ENCODE data around the gene SPPL2B. TPM values are rescaled to one million over a fixed set of nuclear protein-coding genes. Genes with fewer than 3 reads are reported as not detected.

The SPPL2B gene
- total RNA-seq, 4 donors from 2014 or later = 18.5 to 32.7 (median 30.9) TPM

GRCh38 chr19:2362046-2362969 is 33.8 kb downstream of the SPPL2B start:
- no peak overlapping the region for H3K27ac ChIP-seq
- no peak overlapping the region for H3K4me3 ChIP-seq
- ATAC-seq = no peak
- TF ChIP-seq EP300 (IDR thresholded peaks at IDR 0.05) (no peak), POLR2A (IDR thresholded peaks at IDR 0.05) (no peak), POLR2AphosphoS5 (IDR thresholded peaks at IDR 0.05) (no peak)
- TF ChIP-seq, protein P1, sequence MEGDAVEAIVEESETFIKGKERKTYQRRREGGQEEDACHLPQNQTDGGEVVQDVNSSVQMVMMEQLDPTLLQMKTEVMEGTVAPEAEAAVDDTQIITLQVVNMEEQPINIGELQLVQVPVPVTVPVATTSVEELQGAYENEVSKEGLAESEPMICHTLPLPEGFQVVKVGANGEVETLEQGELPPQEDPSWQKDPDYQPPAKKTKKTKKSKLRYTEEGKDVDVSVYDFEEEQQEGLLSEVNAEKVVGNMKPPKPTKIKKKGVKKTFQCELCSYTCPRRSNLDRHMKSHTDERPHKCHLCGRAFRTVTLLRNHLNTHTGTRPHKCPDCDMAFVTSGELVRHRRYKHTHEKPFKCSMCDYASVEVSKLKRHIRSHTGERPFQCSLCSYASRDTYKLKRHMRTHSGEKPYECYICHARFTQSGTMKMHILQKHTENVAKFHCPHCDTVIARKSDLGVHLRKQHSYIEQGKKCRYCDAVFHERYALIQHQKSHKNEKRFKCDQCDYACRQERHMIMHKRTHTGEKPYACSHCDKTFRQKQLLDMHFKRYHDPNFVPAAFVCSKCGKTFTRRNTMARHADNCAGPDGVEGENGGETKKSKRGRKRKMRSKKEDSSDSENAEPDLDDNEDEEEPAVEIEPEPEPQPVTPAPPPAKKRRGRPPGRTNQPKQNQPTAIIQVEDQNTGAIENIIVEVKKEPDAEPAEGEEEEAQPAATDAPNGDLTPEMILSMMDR (IDR thresholded peaks at IDR 0.05) = no peak
- no peaks in the 10 kb centered on the region for H3K36me3 ChIP-seq
- 88 to 89% methylated on average over 11 of the region's 11 CpGs for WGBS, 2 donors (ENCODE audit: low coverage in 1 of 2)
- H3K4me1 ChIP-seq = peaks cover 0 to 11% (median 0%) of the 10 kb centered on the region in 3 donors
- peaks cover 75% of the 10 kb centered on the region for H3K27me3 ChIP-seq
- H3K9me3 ChIP-seq = no peaks in the 10 kb centered on the region

DNA sequence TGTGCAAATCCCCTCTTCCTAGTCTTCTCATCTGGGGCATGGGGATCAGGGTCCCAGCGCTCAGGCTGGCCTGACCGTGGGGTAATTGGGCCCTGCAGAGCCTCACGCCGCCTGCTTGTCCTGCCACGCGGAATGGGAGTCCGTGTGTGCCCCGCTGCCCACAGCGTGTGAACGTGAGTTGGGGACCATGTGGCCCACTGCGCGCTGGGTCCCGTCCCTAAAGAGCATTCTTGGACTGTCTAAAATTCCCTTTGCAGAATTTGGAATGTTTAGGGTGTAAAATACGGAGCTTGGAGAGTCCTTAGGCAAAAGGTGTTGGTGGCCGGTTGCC is 34.5 kb downstream of the SPPL2B start:
- ATAC-seq = no peak
- H3K4me1 ChIP-seq = peaks cover 0 to 11% (median 0%) of the 10 kb centered on the region in 3 donors
- no peak overlapping the region for H3K4me3 ChIP-seq
- no peak overlapping the region for H3K27ac ChIP-seq
- 73% methylated on average over 10 of the region's 15 CpGs; no CpG with 5 or more reads in 1 of the 2 donors for WGBS, 2 donors (ENCODE audit: low coverage in 1 of 2)
- H3K27me3 ChIP-seq = peaks cover 75% of the 10 kb centered on the region
- no peaks in the 10 kb centered on the region for H3K9me3 ChIP-seq
- H3K36me3 ChIP-seq = no peaks in the 10 kb centered on the region
- TF ChIP-seq EP300 (IDR thresholded peaks at IDR 0.05) (no peak), POLR2A (IDR thresholded peaks at IDR 0.05) (no peak), POLR2AphosphoS5 (IDR thresholded peaks at IDR 0.05) (no peak)
- TF ChIP-seq, protein P1 (IDR thresholded peaks at IDR 0.05) = no peak

DNA sequence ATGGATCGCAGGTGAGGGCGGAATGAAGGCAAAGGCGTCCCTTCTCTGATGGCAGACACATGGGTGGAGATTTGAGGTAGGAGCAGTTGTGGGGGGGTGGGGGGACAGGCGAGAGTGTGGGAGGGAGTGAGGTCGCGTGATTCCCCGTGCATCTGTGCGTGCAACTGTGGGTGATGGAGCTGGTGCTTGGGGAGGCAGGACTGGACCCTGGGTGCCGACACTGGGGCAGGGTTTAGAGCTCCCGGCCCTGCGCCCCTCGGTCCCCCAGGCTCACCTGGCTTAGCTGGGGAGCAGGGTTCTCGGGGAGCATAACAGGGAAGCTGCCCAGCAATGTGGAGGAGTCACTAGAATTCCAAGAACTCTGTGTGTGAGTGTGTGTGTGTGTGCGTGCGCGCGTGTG is 34.9 kb downstream of the SPPL2B start:
- H3K27me3 ChIP-seq = peaks cover 80% of the 10 kb centered on the region
- no peak overlapping the region for H3K4me3 ChIP-seq
- H3K9me3 ChIP-seq = no peaks in the 10 kb centered on the region
- no peak for TF ChIP-seq POLR2A (IDR thresholded peaks at IDR 0.05)
- no peak for TF ChIP-seq POLR2AphosphoS5 (IDR thresholded peaks at IDR 0.05)
- TF ChIP-seq, protein P1 (IDR thresholded peaks at IDR 0.05) = no peak
- no peak for TF ChIP-seq EP300 (IDR thresholded peaks at IDR 0.05)
- ATAC-seq = no peak
- H3K36me3 ChIP-seq = no peaks in the 10 kb centered on the region
- 73% methylated on average over 8 of the region's 17 CpGs; no CpG with 5 or more reads in 1 of the 2 donors for WGBS, 2 donors (ENCODE audit: low coverage in 1 of 2)
- H3K4me1 ChIP-seq = peaks cover 0 to 11% (median 0%) of the 10 kb centered on the region in 3 donors
- no peak overlapping the region for H3K27ac ChIP-seq

DNA sequence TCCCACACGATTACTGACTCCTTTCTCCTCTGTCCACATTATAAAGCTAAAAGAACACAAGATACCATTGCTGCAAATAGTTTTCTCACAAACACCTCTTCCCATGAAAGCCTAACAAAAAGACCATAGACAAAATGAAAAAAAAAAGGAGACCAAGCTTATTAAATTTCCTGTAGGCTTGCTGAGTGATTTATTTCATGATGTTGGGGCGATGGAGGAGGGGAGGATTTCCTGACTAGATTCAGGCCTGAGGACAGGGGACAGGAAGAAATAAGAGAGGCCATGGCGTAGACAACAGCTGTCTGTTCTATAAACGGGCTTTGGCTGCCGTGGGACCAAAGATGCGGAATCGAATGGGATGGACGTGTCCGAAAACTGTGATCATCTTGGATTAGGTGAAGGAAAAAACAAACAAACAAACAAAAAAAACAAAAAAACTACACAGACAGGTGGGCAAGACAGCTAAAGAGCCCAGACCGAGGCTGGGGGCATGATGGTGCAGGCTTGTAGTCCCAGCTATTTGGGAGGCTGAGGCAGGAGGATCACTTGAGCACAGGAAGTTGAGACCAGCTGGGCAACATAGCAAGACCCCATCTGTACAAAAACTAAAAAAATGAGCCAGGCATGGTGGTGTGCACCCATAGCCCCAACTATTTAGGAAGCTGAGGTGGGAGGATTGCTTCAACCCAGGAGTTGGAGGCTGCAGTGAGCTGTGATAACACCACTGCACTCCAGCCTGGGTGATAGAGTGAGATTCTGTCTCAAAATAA is 36.9 kb downstream of the SPPL2B start:
- Histone ChIP-seq H3K9me3 (peaks cover 0 to 6% (median 0%) of the 10 kb centered on the region in 3 donors), H3K4me1 (peaks cover 0 to 7% (median 0%) of the 10 kb centered on the region in 3 donors), H3K36me3 (no peaks in the 10 kb centered on the region), H3K27me3 (peaks cover 90% of the 10 kb centered on the region), H3K27ac (no peak overlapping the region), H3K4me3 (no peak overlapping the region)
- ATAC-seq = no peak
- WGBS, 2 donors (ENCODE audit: low coverage in 1 of 2) = 50 to 56% methylated on average over 1 to 10 of the region's 10 CpGs
- no peak for TF ChIP-seq POLR2AphosphoS5 (IDR thresholded peaks at IDR 0.05)
- no peak for TF ChIP-seq POLR2A (IDR thresholded peaks at IDR 0.05)
- no peak for TF ChIP-seq EP300 (IDR thresholded peaks at IDR 0.05)
- TF ChIP-seq, protein P1 (IDR thresholded peaks at IDR 0.05) = no peak

Measured in gastroesophageal sphincter (tissue), 4 donors.